Caki2 (cell line): ENCODE results near the gene RNU6-1. TPM values are rescaled to one million over a fixed set of nuclear protein-coding genes. Genes with fewer than 3 reads are reported as not detected.

Source experiments
- DNase-seq: peaks from one replicate; pipeline ENCODE4 v3.0.0-alpha.2; 2015; ENCODE audit warnings: low read depth
- in situ Hi-C: cut with HindIII; loops from 2 replicates; pipeline ENCODE4 v1.10.0; 2016; ENCODE audit warnings: low sequenced_read_pairs, low pct_unique_long_range_greater_than_20kb, mixed read lengths
- total RNA-seq: library from RNA; depleted of rRNA; stranded (reverse); fragments of >200 nt; shearing (Covaris generic); gene quantifications from 2 replicates; pipeline ENCODE4 v1.2.3, GENCODE V29; 2014; ENCODE audit warnings: low replicate concordance

The RNU6-1 gene
- total RNA-seq, 1 experiment from 2014 or later = not detected

DNA sequence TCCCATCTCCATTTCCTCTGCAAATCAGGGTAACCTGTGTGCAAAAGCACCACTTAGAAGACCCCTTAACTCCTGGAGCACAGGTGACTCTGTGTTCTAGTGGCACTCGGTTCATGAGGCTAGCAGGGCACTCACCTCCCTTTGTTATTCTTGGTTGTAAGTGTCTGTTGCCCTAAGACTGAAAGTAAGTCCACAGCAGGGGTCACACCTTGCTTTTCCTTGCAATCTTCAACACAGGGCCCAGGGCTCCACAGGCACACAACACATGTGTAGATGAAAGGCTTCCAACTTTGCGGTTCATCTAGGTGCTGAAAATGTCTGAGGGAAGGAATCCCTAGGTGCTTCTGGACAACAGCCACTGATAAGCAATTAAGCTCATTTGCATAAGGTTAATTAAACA lies 2.9 kb downstream of the RNU6-1 start:
- in situ Hi-C loops = no loop called here

DNA sequence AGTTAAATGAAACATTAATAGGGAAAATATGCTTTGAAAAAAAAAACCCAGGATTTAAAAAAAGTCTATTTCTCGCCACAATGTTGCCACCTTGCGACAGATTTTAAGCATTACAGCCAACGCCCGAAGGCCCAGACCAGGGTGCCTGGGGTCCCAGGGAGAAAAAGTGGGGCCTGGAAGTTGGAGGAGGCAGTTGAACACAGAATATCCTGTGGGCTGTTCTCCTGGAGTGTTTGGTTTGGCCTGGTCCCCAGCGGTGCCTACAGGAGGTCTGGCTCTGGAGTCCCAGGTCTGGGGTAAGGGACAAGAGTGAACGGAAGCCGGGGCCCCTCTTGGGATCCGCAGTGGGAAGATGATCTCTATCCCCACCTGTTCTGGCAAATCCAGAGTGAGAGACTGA lies 3.4 kb downstream of the RNU6-1 start:
- in situ Hi-C loops = no loop called here
- no peak for DNase-seq

More for the DNA sequence above, 2.9 kb downstream of the RNU6-1 start:
- DNase-seq = no peak

DNA sequence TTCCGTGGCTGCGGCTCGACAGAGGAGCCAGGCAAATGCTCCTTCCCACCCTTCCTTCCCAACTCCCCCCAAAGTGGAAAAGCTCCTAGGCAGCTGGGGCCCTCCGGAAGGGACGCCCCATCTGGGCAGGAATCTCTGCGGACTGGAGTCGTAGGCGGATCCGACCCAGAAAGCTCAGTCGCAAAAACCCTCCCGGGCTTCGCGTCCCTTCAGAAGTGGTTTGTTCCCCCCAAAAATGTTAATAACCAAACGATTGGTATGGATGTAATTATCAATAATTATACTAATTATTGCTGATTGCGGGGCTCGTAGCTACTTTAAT lies 3.8 kb downstream of the RNU6-1 start:
- in situ Hi-C loops = no loop called here

DNA sequence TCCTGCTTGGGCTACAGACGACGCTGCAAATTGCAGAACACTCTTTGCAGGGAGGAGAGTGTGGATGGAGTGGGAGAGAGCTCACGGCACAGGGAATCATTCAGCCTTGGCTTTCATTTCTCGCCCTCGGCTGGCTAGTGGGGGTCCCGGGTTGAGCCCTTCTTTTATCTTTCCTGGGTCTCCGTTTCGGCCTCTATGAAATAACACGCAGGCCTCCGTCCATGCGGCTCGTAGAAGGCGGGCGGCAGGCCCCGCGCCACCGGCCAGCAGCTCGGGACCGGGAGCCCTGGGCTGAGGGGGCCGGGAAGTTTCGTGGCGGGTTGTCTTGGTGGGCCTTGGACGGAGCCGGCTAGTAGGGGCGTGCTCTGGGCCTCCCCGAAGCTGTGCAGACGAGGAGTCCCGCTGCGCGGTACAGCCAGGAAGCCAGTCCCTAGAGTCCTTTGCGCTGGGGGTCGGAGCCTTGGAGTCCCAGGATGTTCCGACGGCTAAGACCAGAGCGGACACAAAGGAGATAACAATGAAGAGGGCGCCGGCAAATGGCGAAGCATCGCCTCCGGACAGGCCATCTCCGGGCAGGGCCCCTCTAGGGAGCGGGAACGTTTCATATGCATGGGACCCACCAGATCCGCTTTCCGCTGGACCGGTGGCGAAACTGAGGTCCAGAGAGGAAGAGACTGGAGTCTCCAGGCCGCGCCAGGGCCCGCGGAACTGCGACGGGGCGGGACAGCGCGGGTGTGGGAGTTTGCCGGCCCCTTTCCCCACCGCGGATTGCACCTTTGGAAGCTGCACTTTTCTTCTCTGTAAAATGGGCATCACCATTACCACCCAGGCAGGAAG lies 4.3 kb downstream of the RNU6-1 start:
- in situ Hi-C loops = no loop called here
- no peak for DNase-seq

More for the DNA sequence above, 3.8 kb downstream of the RNU6-1 start:
- DNase-seq = no peak

DNA sequence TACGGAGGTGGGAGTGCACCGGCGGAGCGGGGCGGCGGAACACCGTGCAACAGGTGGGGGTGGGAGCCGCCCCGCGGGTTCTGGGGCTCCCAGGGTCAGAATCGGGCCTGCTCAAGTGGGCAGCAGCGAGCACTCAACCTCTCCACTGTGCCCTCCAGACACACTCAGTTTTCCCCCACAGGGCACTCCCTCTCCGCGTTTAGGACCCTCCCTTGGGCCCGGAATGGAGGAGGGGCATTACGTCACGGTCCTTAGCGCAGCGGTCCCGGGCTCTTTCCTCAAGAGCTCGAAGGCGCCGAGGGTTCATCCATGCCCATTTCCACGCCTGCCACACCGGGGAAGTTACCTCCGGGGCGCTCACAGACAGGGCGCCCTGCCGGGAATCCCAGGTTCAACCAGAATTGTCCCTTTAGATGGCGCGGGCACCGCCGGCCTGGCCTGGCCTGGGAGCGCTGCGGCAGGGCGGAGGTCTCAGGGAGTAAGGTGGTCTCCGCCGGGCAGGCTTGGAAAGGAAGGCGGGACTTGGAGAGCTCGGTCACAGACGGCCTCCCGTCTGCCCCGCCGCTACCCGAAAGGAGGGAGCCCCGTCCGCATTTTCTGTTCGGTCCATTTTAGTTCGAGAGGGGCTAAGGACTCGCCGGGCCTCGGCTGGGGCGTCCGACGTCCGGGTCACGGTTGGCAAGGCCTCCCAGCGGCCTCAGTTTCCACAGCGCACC lies 5.1 kb downstream of the RNU6-1 start:
- in situ Hi-C loops = no loop called here
- no peak for DNase-seq

DNA sequence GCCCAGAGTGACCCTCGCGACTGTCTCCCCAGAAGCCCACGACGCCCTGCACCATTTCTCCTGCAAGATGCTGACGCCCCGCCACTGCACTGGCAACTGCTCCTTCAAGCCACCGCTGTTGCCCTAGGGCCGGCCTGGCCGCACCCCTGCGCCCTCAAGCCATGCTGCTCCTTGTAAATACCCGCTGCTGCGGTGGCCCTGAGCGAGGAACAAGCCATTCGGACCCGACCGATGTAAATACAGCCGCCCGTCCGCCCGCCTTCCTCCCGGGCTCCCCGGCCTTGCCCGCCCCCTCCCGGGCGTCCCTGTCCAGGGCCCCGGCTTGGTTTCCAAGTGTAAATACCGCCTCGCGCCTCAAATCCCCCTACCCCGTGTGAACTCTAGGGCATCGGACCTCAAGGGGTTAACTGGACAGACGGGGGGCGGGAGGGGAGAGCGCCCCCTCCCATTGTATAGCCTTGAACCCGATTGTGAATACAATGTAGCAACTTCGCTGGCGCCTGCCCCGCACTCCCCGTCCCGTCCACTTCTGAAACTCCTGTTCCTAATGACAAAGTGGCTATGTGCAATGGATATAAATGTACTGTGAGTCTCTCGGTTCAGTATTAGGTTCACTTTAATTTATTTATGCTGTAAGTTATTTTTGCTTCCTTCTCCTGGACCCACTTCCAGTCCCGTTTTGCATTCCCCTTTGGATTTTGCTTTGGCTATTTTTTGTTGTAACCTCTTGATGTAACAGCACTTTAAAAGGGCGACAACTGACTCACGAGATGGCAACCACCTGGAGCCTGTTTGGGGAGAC lies 5.9 kb downstream of the RNU6-1 start:
- in situ Hi-C loops = no loop called here
- no peak for DNase-seq

DNA sequence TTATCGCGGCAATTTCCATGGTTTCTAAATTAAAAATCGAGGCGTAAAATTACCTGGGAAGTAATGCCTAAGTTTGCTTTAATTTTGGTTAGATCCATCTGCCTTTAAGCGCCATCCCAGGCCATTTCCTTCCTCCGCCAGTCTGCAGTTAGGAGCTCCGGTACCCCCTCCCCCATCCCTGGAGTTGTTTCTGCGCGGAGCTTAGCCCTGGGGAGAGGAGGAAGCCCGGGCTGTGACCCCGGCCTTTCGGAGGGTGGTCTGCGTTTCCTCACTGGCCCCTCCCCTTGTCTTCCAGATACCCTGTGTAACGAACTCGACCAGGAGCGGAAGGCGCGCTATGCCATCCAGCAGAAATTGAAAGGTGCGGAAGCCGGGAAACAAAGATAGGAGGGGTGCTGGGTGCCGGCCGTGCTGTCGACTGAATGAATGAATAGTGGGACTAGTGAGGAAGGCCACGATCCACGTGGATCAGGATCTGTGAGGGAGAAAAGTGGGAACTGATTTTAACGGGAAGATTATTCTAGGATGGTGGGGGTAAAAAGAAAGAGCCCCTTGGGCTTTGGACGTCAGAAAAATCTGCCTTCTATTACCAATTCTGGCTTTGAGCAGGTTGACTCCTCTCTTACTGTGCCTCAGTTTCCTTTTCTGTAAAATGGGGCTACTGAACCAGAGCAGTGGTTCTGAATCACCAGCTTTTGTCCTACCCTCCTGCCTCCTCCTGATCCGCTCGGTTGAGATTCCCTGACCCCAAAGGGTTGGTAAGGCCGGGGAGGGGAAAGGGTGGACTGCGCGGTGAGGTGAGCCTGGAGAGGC lies 6.7 kb downstream of the RNU6-1 start:
- no peak for DNase-seq
- in situ Hi-C loops = no loop called here

DNA sequence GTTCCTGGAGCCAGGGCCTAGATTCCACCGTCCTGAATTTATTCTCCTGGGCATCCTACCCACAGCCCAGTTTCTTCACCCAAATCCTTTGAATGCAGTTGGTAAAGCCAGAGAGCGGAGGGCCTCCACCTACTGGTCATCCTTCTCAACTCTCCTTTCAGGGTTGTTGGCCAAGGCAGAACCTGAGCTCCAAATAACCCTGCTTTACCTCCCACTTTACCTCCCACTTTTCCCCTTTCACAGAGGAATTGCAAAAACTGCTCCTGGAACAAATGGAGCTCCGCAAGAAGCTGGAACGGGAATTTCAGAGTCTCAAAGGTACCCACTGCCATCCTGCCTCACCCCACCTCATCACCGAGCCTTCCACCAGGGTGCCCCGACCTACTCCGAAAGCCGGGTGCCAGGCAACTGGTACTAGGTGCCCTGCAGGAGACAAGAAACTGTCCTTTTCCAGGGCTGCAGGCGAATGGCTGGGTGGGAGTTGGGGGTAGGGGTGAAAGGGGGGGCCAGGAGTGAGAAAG lies 7.8 kb downstream of the RNU6-1 start:
- in situ Hi-C loops = no loop called here
- DNase-seq = no peak

DNA sequence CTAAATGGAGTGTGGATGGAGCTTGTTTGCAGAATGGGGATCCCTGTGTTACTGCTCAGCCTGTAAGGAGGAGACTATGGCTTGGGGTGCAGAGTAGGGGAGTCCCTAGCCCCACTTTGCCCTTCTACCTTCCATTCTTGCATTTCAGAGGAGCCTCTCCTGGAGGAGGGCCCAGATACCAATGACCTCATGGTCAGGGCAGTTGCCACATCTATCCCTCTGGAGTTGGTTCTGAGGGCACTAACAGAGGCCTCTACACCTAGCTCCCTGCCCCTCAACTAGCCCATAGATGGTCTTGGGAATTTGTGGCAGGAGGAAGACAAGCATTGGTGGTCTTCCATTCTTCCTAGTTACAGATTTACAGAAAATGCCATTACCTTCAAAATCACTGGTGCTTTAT lies 8.5 kb downstream of the RNU6-1 start:
- no peak for DNase-seq
- in situ Hi-C loops = no loop called here

DNA sequence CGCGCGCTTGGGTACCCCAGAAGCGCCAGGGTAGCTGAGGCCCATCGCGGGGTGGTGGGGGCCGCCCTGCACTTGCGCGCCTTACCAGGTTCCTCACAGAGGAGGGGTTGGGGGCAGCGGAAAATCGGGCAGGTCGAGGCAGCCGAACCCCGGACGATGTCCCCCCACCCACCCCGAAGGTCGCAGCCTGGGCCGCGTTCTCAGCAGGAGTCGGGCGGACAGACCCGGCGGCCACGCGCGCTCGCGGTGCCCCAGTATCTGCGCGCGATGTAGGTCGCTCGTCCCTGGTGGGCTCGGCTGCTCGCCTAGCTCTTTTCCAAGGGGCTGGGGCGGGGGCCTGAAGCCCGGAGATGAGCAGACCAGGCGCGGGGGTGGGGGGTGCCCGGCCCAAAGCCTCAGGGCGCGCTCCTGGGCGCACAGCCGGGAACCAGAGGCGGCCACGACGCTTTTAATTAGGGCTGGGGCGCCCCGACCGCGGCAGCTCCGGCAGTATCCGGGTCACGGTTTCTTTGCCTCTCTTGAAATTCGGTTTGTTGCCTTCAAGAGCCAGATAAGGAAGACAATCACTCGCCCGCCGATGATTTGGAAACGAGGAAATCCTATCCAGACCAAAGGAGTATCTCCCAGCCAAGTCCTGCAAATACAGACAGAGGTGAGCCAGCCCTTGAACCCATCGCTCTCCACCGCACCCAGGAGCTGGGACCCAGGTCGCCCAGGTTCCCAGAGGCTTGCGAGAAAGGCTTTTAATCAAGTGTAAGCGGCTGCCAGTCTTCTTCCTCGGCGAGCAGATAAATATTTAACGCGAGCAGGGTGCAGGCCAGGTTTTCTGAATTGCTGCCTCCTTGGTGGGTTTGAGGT lies 10.0 kb downstream of the RNU6-1 start:
- in situ Hi-C loops = no loop called here
- DNase-seq = no peak

DNA sequence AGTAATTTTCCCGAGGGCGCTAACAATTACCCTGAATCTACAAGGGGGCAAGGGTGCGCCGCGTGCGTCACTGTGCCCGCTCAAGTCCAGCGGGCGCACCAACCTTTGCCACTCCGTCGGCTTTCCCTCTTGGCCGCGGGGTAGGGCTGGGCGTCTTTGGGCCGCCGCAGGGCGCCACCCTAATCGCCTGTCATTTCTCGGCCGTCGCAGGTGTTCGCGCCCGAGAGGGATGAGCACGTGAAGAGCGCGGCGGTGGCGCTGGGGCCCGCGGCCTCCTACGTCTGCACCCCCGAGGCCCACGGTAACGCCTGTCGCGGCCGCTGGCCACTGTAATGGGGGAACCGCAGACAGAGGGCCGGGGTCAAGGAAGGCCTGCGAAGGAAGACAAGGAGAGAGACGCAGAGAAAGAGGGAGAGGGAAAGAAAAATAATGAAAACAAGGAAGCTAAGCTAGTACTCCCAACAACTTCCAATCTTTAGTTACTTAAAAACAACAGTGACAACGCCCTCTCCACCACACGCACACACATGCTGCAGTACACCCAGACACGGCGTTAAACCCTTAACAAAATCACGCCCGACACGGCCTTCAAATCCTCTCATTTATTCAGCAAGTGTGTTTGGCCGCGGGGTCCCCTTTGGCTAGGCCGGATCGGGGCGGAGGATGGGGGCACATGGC lies 10.7 kb downstream of the RNU6-1 start:
- in situ Hi-C loops = no loop called here
- no peak for DNase-seq

DNA sequence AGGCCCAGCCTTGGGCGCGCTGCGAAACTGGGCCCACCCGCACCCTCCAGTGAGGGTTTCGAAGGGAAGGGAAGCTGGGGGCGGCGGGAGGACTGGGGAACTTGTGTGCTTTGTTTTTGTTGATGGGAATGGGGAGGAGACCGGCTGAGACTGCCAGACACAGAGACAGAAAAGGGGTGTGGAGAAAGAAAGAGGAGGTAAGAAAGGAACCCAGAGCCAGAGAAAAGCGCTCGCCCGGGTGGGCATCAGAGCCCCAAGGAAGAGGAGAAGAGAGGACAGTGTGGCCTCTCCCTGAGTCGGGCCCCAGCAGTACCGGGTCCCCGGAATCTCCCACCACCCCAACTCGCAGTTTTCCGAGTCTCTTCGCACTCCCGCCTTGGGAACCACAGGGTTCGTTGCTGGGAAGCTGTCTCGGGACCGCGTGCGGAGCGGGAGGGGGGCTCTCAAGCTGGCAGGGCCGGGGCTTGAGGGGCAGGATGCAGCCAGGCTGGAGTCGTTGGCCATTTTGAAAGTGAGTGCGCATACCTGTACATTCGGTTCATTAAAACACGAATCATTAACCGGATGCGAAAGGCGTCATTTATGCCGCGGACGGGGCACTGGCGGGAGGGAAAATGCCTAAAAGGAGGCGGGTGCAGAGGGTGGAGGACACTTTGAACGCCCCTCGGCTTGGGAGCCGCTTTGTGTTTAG lies 11.4 kb downstream of the RNU6-1 start:
- DNase-seq = no peak
- in situ Hi-C loops = no loop called here

DNA sequence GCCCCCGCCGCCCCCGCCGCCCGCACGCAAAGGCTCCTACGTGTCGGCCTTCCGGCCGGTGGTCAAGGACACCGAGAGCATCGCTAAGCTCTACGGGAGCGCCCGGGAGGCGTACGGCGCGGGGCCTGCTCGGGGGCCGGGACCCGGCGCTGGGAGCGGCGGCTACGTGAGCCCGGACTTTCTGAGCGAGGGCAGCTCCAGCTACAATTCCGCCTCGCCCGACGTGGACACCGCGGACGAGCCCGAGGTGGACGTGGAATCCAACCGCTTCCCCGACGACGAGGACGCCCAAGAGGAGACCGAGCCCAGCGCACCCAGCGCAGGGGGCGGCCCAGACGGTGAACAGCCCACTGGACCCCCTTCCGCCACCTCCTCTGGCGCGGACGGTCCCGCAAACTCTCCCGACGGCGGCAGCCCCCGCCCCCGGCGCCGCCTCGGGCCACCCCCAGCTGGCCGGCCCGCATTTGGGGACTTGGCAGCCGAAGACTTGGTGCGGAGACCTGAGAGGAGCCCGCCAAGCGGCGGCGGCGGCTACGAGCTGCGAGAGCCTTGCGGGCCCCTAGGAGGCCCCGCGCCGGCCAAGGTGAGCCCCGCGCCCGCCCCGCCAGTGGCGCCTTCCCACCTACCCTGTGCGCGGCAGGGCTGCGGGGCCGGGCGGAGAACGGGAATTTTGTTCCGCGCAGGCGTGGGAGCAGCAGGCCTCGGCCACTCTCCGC lies 12.1 kb downstream of the RNU6-1 start:
- in situ Hi-C loops = no loop called here
- DNase-seq = no peak

DNA sequence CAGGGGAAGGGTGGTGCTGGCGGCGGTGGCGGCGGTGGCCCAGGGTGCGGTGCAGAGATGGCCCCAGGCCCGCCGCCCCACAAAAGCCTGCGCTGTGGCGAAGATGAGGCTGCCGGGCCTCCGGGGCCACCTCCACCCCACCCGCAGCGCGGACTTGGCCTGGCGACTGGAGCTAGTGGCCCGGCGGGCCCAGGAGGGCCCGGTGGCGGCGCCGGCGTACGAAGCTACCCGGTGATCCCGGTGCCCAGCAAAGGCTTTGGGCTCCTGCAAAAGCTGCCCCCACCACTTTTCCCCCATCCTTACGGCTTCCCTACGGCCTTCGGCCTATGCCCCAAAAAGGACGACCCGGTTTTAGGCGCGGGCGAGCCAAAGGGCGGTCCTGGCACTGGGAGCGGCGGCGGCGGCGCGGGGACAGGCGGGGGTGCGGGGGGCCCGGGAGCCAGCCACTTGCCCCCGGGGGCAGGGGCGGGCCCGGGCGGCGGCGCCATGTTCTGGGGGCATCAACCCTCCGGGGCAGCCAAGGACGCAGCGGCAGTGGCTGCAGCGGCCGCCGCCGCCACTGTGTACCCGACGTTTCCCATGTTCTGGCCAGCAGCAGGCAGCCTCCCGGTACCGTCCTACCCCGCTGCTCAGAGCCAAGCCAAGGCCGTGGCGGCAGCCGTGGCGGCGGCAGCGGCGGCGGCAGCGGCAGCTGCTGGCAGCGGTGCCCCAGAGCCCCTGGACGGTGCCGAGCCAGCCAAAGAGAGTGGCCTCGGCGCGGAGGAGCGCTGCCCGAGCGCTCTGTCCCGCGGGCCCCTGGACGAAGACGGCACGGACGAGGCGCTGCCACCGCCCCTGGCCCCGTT lies 12.9 kb downstream of the RNU6-1 start:
- in situ Hi-C loops = no loop called here
- DNase-seq = no peak
